PC-3 (cell line): ENCODE data around the gene FOXRED1.

ENCODE experiments used
- CTCF ChIP-seq: fragments of 300-600 bp; sonication (generic); conservative IDR thresholded peaks from 2 replicates; pipeline ENCODE4 v1.5.1; 2017; ENCODE audit warnings: antibody characterized with exemption, low read depth, mild to moderate bottlenecking, low read length
- EZH2 ChIP-seq: fragments of 300-600 bp; sonication (generic); IDR thresholded peaks from one replicate; pipeline ENCODE4 v1.6.1; 2017; ENCODE audit warnings: antibody characterized with exemption, mild to moderate bottlenecking, low read length; ENCODE audit not compliant: unreplicated experiment
- EZH2phosphoT487 ChIP-seq: fragments of 300-600 bp; sonication (generic); IDR thresholded peaks from 2 replicates; pipeline ENCODE4 v1.6.1; 2018; ENCODE audit warnings: mild to moderate bottlenecking, antibody characterized with exemption, low read length, borderline replicate concordance

- TF ChIP-seq CTCF (no peak), EZH2 (no peak), EZH2phosphoT487 (no peak)
Observed at GRCh38 chr11:126253265-126253664, 15.7 kb upstream of the FOXRED1 start.
